ENCODE results near the gene ARFGEF2. TPM values are rescaled to one million over a fixed set of nuclear protein-coding genes. Genes with fewer than 3 reads are reported as not detected.

The ARFGEF2 gene
- polyA plus RNA-seq, 1 donor (not counting 4 experiments of a cell fraction or from before 2014, with no cell fraction given), result 19.2 TPM

GRCh38 chr20:48898896-48899530 lies 22.5 kb upstream of the ARFGEF2 start:
- H4K20me1 ChIP-seq (ENCODE audit: control insufficient read depth, extremely low read depth, insufficient read depth, low read length), result no peaks in the 10 kb centered on the region
- H3K79me2 ChIP-seq (ENCODE audit: control insufficient read depth, insufficient read depth, low read length), result no peaks in the 10 kb centered on the region
- no peak overlapping the region for H3K9ac ChIP-seq (ENCODE audit: control insufficient read depth, extremely low read depth, insufficient read depth, low read length)
- no peak overlapping the region for H3K4me3 ChIP-seq (ENCODE audit: control insufficient read depth in 2 of 3, extremely low read depth in 1 of 3, insufficient read depth in 2 of 3, low read depth in 1 of 3, low read length in 3 of 3)
- H3K9me1 ChIP-seq (ENCODE audit: control insufficient read depth, extremely low read depth, insufficient read depth, low read length), result no peaks in the 10 kb centered on the region
- H3K4me1 ChIP-seq (ENCODE audit: control insufficient read depth, extremely low read depth, insufficient read depth, low read length), result peaks cover 13% of the 10 kb centered on the region
- no peaks in the 10 kb centered on the region for H3K27me3 ChIP-seq (ENCODE audit: control insufficient read depth, extremely low read depth, insufficient read depth, low read length)
- no peak for FAIRE-seq
- no peak overlapping the region for H3K4me2 ChIP-seq (ENCODE audit: control insufficient read depth, extremely low read depth, insufficient read depth, low read depth, low read length)
- no peaks in the 10 kb centered on the region for H3K9me3 ChIP-seq (ENCODE audit: control insufficient read depth, low read depth, low read length)
- H3K27ac ChIP-seq (ENCODE audit: control insufficient read depth, insufficient read depth, low read length), result no peak overlapping the region
- DNase-seq (ENCODE audit: low read depth, low spot score), result no peak
- no peak for TF ChIP-seq EZH2 (IDR thresholded peaks at IDR 0.05; ENCODE audit: low read length)
- no peak for TF ChIP-seq CTCF (optimal IDR thresholded peaks at IDR 0.05 in 1 of 3, IDR thresholded peaks at IDR 0.05 in 1 of 3, conservative IDR thresholded peaks at IDR 0.05 in 1 of 3; ENCODE audit: extremely low read depth in 1 of 3, insufficient read depth in 2 of 3, low read length in 3 of 3)
- H2AFZ ChIP-seq (ENCODE audit: control insufficient read depth, low read length), result no peak overlapping the region
- no peaks in the 10 kb centered on the region for H3K36me3 ChIP-seq (ENCODE audit: control insufficient read depth in 2 of 2, extremely low read depth in 1 of 2, insufficient read depth in 2 of 2, low read length in 2 of 2)
- dilution Hi-C loops (cut with MboI; ENCODE audit: extremely low pct_ligation_motif_present, low sequenced_read_pairs), result no loop called here

GRCh38 chr20:48899881-48900280 lies 21.6 kb upstream of the ARFGEF2 start:
- no peak for FAIRE-seq
- no peak for TF ChIP-seq EZH2 (IDR thresholded peaks at IDR 0.05; ENCODE audit: low read length)
- no peak for TF ChIP-seq CTCF (optimal IDR thresholded peaks at IDR 0.05 in 1 of 3, IDR thresholded peaks at IDR 0.05 in 1 of 3, conservative IDR thresholded peaks at IDR 0.05 in 1 of 3; ENCODE audit: extremely low read depth in 1 of 3, insufficient read depth in 2 of 3, low read length in 3 of 3)
- H3K36me3 ChIP-seq (ENCODE audit: control insufficient read depth in 2 of 2, extremely low read depth in 1 of 2, insufficient read depth in 2 of 2, low read length in 2 of 2), result no peaks in the 10 kb centered on the region
- H3K27ac ChIP-seq (ENCODE audit: control insufficient read depth, insufficient read depth, low read length), result no peak overlapping the region
- H3K9me1 ChIP-seq (ENCODE audit: control insufficient read depth, extremely low read depth, insufficient read depth, low read length), result no peaks in the 10 kb centered on the region
- H4K20me1 ChIP-seq (ENCODE audit: control insufficient read depth, extremely low read depth, insufficient read depth, low read length), result no peaks in the 10 kb centered on the region
- H3K4me1 ChIP-seq (ENCODE audit: control insufficient read depth, extremely low read depth, insufficient read depth, low read length), result peaks cover 13% of the 10 kb centered on the region
- no peaks in the 10 kb centered on the region for H3K9me3 ChIP-seq (ENCODE audit: control insufficient read depth, low read depth, low read length)
- H3K27me3 ChIP-seq (ENCODE audit: control insufficient read depth, extremely low read depth, insufficient read depth, low read length), result no peaks in the 10 kb centered on the region
- no peaks in the 10 kb centered on the region for H3K79me2 ChIP-seq (ENCODE audit: control insufficient read depth, insufficient read depth, low read length)
- no peak overlapping the region for H3K9ac ChIP-seq (ENCODE audit: control insufficient read depth, extremely low read depth, insufficient read depth, low read length)
- dilution Hi-C loops (cut with MboI; ENCODE audit: extremely low pct_ligation_motif_present, low sequenced_read_pairs), result loop anchor here (25.0 kb wide), 1 partner anchor 238 kb away; no protein-coding TSS in a partner anchor
- DNase-seq (ENCODE audit: low read depth, low spot score), result no peak
- no peak overlapping the region for H3K4me3 ChIP-seq (ENCODE audit: control insufficient read depth in 2 of 3, extremely low read depth in 1 of 3, insufficient read depth in 2 of 3, low read depth in 1 of 3, low read length in 3 of 3)
- no peak overlapping the region for H2AFZ ChIP-seq (ENCODE audit: control insufficient read depth, low read length)
- no peak overlapping the region for H3K4me2 ChIP-seq (ENCODE audit: control insufficient read depth, extremely low read depth, insufficient read depth, low read depth, low read length)

Measured in keratinocyte (primary cell).